Peyer's patch (tissue), 4 donors: ENCODE measurements around the gene CCN6.

Experiments used
- POLR2A ChIP-seq, 2 donors: fragments of 450-650 bp; IDR thresholded peaks; one replicate each; pipeline ENCODE4 v1.5.1; 2017; ENCODE audit warnings: antibody characterized with exemption in 2 of 2, mild to moderate bottlenecking in 2 of 2, moderate library complexity in 2 of 2
- TF ChIP-seq, protein P1 (sequence below), 6 experiments: fragments of 450-650 bp in 4 of 6; fragments of 200-600 bp in 2 of 6; sonication (generic) in 1 of 6; IDR thresholded peaks; one replicate each; pipeline ENCODE4 v1.5.1; 2017 to 2019; ENCODE audit warnings: antibody characterized with exemption in 6 of 6, mild to moderate bottlenecking in 3 of 6, moderate library complexity in 1 of 6

DNA sequence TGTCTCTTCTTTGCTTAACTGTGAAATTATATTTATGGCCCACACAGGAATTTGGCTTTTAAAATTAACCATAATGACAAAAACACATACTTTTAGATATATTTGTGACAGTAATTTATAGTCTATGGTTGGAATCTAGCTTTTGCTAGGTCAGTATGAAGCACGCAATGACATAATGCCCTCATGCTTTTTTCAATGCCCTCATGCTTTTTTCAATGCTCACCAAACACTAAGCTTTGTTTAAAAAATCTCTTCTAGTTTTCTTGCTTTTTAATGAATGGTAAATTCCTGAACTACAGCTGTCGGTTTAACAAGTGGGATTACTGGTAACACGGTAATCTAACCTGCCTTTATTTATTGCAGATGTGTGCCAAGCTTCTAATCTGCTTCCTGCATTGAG lies 12.7 kb downstream of the CCN6 start:
- TF ChIP-seq, protein P1, sequence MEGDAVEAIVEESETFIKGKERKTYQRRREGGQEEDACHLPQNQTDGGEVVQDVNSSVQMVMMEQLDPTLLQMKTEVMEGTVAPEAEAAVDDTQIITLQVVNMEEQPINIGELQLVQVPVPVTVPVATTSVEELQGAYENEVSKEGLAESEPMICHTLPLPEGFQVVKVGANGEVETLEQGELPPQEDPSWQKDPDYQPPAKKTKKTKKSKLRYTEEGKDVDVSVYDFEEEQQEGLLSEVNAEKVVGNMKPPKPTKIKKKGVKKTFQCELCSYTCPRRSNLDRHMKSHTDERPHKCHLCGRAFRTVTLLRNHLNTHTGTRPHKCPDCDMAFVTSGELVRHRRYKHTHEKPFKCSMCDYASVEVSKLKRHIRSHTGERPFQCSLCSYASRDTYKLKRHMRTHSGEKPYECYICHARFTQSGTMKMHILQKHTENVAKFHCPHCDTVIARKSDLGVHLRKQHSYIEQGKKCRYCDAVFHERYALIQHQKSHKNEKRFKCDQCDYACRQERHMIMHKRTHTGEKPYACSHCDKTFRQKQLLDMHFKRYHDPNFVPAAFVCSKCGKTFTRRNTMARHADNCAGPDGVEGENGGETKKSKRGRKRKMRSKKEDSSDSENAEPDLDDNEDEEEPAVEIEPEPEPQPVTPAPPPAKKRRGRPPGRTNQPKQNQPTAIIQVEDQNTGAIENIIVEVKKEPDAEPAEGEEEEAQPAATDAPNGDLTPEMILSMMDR (IDR thresholded peaks at IDR 0.05) = no peak
- no peak for TF ChIP-seq POLR2A (IDR thresholded peaks at IDR 0.05)
